ENCODE measurements around the gene HOXB2.

DNA sequence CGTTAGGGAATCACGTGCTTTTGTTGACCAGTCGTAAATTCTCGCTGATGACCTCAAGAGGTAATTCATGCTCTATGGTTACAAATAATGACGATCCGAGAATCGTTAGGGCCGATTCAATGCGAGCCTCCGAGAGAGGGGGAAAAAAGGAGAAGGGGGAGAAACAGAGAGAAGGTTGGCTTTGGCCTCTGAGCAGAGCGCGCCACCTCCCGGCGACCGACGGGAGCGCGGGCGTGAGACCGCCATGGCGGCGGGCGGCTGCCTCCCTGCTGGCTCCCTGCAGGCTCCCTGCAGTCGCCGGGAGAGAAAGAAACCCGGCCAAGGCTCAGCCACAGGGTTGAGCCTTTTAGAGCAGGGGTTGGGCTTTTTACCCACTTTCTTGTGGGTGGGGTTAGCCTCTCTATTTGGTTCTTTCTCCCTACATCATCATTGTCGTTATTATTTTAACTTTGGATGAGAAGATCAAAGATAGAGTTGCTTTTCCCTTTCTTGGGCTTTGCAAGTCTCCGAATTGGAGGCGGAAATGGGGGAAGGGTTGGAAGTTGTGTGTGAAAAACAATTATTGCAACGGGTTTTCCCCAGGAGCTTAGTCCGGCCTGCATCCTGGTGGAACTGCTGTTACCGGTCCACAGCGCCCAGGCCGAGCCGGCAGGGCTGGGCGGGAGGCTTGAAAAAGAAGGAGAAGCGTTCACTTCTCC lies 49.1 kb upstream of the HOXB2 start:
- TF ChIP-seq, protein P1, sequence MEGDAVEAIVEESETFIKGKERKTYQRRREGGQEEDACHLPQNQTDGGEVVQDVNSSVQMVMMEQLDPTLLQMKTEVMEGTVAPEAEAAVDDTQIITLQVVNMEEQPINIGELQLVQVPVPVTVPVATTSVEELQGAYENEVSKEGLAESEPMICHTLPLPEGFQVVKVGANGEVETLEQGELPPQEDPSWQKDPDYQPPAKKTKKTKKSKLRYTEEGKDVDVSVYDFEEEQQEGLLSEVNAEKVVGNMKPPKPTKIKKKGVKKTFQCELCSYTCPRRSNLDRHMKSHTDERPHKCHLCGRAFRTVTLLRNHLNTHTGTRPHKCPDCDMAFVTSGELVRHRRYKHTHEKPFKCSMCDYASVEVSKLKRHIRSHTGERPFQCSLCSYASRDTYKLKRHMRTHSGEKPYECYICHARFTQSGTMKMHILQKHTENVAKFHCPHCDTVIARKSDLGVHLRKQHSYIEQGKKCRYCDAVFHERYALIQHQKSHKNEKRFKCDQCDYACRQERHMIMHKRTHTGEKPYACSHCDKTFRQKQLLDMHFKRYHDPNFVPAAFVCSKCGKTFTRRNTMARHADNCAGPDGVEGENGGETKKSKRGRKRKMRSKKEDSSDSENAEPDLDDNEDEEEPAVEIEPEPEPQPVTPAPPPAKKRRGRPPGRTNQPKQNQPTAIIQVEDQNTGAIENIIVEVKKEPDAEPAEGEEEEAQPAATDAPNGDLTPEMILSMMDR (conservative IDR thresholded peaks at IDR 0.05; ENCODE audit: low read depth, low read length): peak; percentile 96
- no peak for TF ChIP-seq EZH2 (IDR thresholded peaks at IDR 0.05; ENCODE audit: borderline replicate concordance, low read depth, low read length, poor library complexity, severe bottlenecking)

All from A673 (cell line).